H1 (cell line): ENCODE measurements around the gene NPIPA5.
"Not testable (repeated sequence)": the region's sequence is repeated elsewhere in the genome, so short reads cannot be mapped to it uniquely, and the experiment has no call there.

ENCODE experiments used
- BRCA1 ChIP-seq: IDR thresholded peaks from 2 replicates; pipeline ENCODE4 v1.6.1; 2012; ENCODE audit warnings: low read depth, low read length, improper control_type of control experiment
- CTCF ChIP-seq, 3 experiments: IDR thresholded peaks; 1 replicate in 2 of 3; 2 replicates in 1 of 3; pipeline versions ENCODE4 v1.5.1 to v1.6.1; 2011; ENCODE audit warnings: low read length in 3 of 3, mild to moderate bottlenecking in 3 of 3, inconsistent platforms in 2 of 3, low read depth in 1 of 3, moderate library complexity in 1 of 3; ENCODE audit not compliant: insufficient read depth in 1 of 3; ENCODE audit errors: control extremely low read depth in 1 of 3
- GTF2F1 ChIP-seq: IDR thresholded peaks from 2 replicates; pipeline ENCODE4 v1.6.1; 2012; ENCODE audit warnings: low read depth, low read length, improper control_type of control experiment, borderline replicate concordance
- POLR2A ChIP-seq, 2 experiments: IDR thresholded peaks; 1 replicate in 1 of 2; 2 replicates in 1 of 2; pipeline ENCODE4 v1.6.1; 2011; ENCODE audit warnings: low read depth in 2 of 2, low read length in 2 of 2, mild to moderate bottlenecking in 2 of 2; ENCODE audit errors: control extremely low read depth in 1 of 2
- POLR2AphosphoS5 ChIP-seq: IDR thresholded peaks from 2 replicates; pipeline ENCODE4 v1.6.1; 2011; ENCODE audit warnings: low read depth, low read length
- RAD21 ChIP-seq, 2 experiments: IDR thresholded peaks in 1 of 2; conservative IDR thresholded peaks in 1 of 2; 2 replicates each; pipeline ENCODE4 v1.6.1; 2011; ENCODE audit warnings: low read depth in 2 of 2, low read length in 2 of 2, improper control_type of control experiment in 1 of 2, inconsistent platforms in 1 of 2, mild to moderate bottlenecking in 1 of 2, moderate library complexity in 1 of 2
- SUZ12 ChIP-seq: fragments of 200-600 bp; sonication (generic); IDR thresholded peaks from 2 replicates; pipeline ENCODE4 v1.6.1; 2012; ENCODE audit warnings: mild to moderate bottlenecking, inconsistent platforms, low read length, moderate library complexity, mixed read lengths
- TF ChIP-seq, protein P1 (sequence below): IDR thresholded peaks from 2 replicates; pipeline ENCODE4 v1.6.1; 2012; ENCODE audit warnings: inconsistent platforms

GRCh38 chr16:15388060-15388459 lies 10.0 kb upstream of the NPIPA5 start:
- not testable (repeated sequence) for TF ChIP-seq CTCF (IDR thresholded peaks at IDR 0.05; ENCODE audit: control extremely low read depth in 1 of 3, insufficient read depth in 1 of 3, low read depth in 1 of 3, low read length in 3 of 3); BRCA1; POLR2A (IDR thresholded peaks at IDR 0.05; ENCODE audit: control extremely low read depth in 1 of 2, low read depth in 2 of 2, low read length in 2 of 2); RAD21 (IDR thresholded peaks at IDR 0.05 in 1 of 2, conservative IDR thresholded peaks at IDR 0.05 in 1 of 2; ENCODE audit: low read depth in 2 of 2, low read length in 2 of 2); POLR2AphosphoS5; GTF2F1; SUZ12
- TF ChIP-seq, protein P1, sequence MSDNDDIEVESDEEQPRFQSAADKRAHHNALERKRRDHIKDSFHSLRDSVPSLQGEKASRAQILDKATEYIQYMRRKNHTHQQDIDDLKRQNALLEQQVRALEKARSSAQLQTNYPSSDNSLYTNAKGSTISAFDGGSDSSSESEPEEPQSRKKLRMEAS = not testable (repeated sequence)
